DOHH2 (cell line): Measurements from ENCODE around the gene VANGL2.

Experiments used
- CTCF ChIP-seq: fragments of 200-600 bp; sonication (generic); IDR thresholded peaks from one replicate; pipeline ENCODE4 v1.5.1; 2014; ENCODE audit warnings: antibody characterized with exemption, mild to moderate bottlenecking, low read depth, low read length; ENCODE audit not compliant: poor library complexity, severe bottlenecking
- EZH2phosphoT487 ChIP-seq: fragments of 200-600 bp; sonication (generic); IDR thresholded peaks from 2 replicates; pipeline ENCODE4 v1.6.1; 2017; ENCODE audit warnings: borderline replicate concordance, mild to moderate bottlenecking, antibody characterized with exemption, low read length, moderate library complexity, mixed read lengths

- no peak for TF ChIP-seq CTCF
- TF ChIP-seq EZH2phosphoT487, result no peak
These were observed 13.4 kb downstream of the VANGL2 start for GRCh38 chr1:160413716-160414115.
